Testis (tissue), 3 donors: ENCODE data around the gene VPS37B. TPM values are rescaled to one million over a fixed set of nuclear protein-coding genes. Genes with fewer than 3 reads are reported as not detected.

Experiments used
- DNase-seq: peaks from one replicate; pipeline ENCODE4 v3.0.0-alpha.2; 2019
- H3K27ac ChIP-seq, 2 donors: fragments of 200-600 bp; sonication (generic); one replicate each; pipeline ENCODE4 v1.5.1; 2019
- H3K27me3 ChIP-seq: fragments of 200-600 bp; sonication (generic); one replicate; pipeline ENCODE4 v1.5.1; 2019
- H3K36me3 ChIP-seq: fragments of 200-600 bp; sonication (generic); one replicate; pipeline ENCODE4 v1.5.1; 2017; ENCODE audit warnings: low read depth; ENCODE audit errors: missing control alignments
- H3K4me1 ChIP-seq: fragments of 200-600 bp; sonication (generic); one replicate; pipeline ENCODE4 v1.5.1; 2019
- H3K4me3 ChIP-seq, 2 donors: fragments of 200-600 bp; sonication (generic); one replicate each; pipeline ENCODE4 v1.5.1; 2017 to 2019
- H3K9me3 ChIP-seq: fragments of 200-600 bp; sonication (generic); one replicate; pipeline ENCODE4 v1.5.1; 2017
- CTCF ChIP-seq, 3 experiments: fragments of 450-650 bp in 2 of 3; fragments of 200-600 bp in 1 of 3; sonication (generic) in 1 of 3; IDR thresholded peaks; one replicate each; pipeline ENCODE4 v1.5.1; 2016 to 2019; ENCODE audit warnings: antibody characterized with exemption in 3 of 3, mild to moderate bottlenecking in 2 of 3, moderate library complexity in 1 of 3
- POLR2A ChIP-seq: fragments of 450-650 bp; IDR thresholded peaks from one replicate; pipeline ENCODE4 v1.6.1; 2017; ENCODE audit warnings: antibody characterized with exemption, mild to moderate bottlenecking, moderate library complexity
- WGBS, 2 donors: methylation state at CpG; one replicate each; pipeline ENCODE4 v1.1.5; 2018; 5-methylcytosine and 5-hydroxymethylcytosine counted together
- intact Hi-C: fragments of 100-400 bp; cut with DNase I; formaldehyde crosslinking; loops from one replicate; pipeline ENCODE4 v1.15.1; 2023; ENCODE audit warnings: low total_unique reads
- polyA plus RNA-seq: library from polyadenylated mRNA; stranded (reverse); fragments of 350-450 nt; fragmentation: Illumina TruSeq; extraction: RNeasy Lipid Tissue Mini Kit (QIAGEN cat#74804); gene quantifications from one replicate; pipeline ENCODE4 v1.2.3, GENCODE V29; 2014; ENCODE audit warnings: low read depth, low replicate concordance; ENCODE audit not compliant: insufficient read depth
- total RNA-seq, 2 donors: library from RNA; depleted of rRNA; stranded (reverse); fragments of >200 nt; gene quantifications; one replicate each; pipeline ENCODE4 v1.2.3, GENCODE V29; 2016

Gene VPS37B
- total and polyA plus RNA-seq, 3 donors from 2014 or later, result 38.0 to 90.1 (median 75.8) TPM

- peaks cover 5% of the 10 kb centered on the region for H3K4me1 ChIP-seq
- H3K27ac ChIP-seq, result no peak overlapping the region
- no peak overlapping the region for H3K4me3 ChIP-seq
- intact Hi-C loops, result no loop called here
- TF ChIP-seq CTCF (IDR thresholded peaks at IDR 0.05) (no peak), POLR2A (no peak)
- 94 to 95% methylated on average over 8 of the region's 8 CpGs for WGBS, 2 donors
- H3K27me3 ChIP-seq, result no peaks in the 10 kb centered on the region
- no peaks in the 10 kb centered on the region for H3K9me3 ChIP-seq
- H3K36me3 ChIP-seq, result no peaks in the 10 kb centered on the region
- DNase-seq, result no peak
Measured at GRCh38 chr12:122843455-122843854, 52.5 kb downstream of the VPS37B start.

GRCh38 chr12:122842505-122843405, 53.2 kb downstream of the VPS37B start:
- WGBS, 2 donors, result 90 to 95% methylated on average over 15 to 22 of the region's 22 CpGs
- Histone ChIP-seq H3K27ac (no peak overlapping the region), H3K4me1 (peaks cover 5% of the 10 kb centered on the region)

GRCh38 chr12:122841544-122842321, 54.2 kb downstream of the VPS37B start:
- intact Hi-C loops, result no loop called here

More at GRCh38 chr12:122842505-122843405, 53.2 kb downstream of the VPS37B start:
- Histone ChIP-seq H3K4me3 (no peak overlapping the region), H3K36me3 (no peaks in the 10 kb centered on the region), H3K27me3 (no peaks in the 10 kb centered on the region), H3K9me3 (no peaks in the 10 kb centered on the region)
- intact Hi-C loops, result no loop called here
- no peak for DNase-seq
- no peak for TF ChIP-seq POLR2A
- no peak for TF ChIP-seq CTCF (IDR thresholded peaks at IDR 0.05)

More at GRCh38 chr12:122841544-122842321, 54.2 kb downstream of the VPS37B start:
- Histone ChIP-seq H3K4me1 (peaks cover 5% of the 10 kb centered on the region), H3K9me3 (no peaks in the 10 kb centered on the region), H3K4me3 (no peak overlapping the region), H3K27ac (no peak overlapping the region), H3K36me3 (no peaks in the 10 kb centered on the region), H3K27me3 (no peaks in the 10 kb centered on the region)
- WGBS, 2 donors, result 68 to 71% methylated on average over 19 to 23 of the region's 23 CpGs
- TF ChIP-seq CTCF (IDR thresholded peaks at IDR 0.05), result no peak
- no peak for TF ChIP-seq POLR2A
- DNase-seq, result no peak
